H7 (cell line): Measurements from ENCODE around the gene AFTPH. TPM values are rescaled to one million over a fixed set of nuclear protein-coding genes. Genes with fewer than 3 reads are reported as not detected.
"Not testable (repeated sequence)": the region's sequence is repeated elsewhere in the genome, so short reads cannot be mapped to it uniquely, and the experiment has no call there.

Experiments
- DNase-seq: peaks from one replicate; pipeline ENCODE4 v3.0.0; 2012
- H3K27me3 ChIP-seq: 2 replicates; pipeline ENCODE4 v1.6.0; 2011; ENCODE audit warnings: mild to moderate bottlenecking, low read length; ENCODE audit not compliant: control insufficient read depth, insufficient read depth
- H3K36me3 ChIP-seq: replicated peaks from 2 replicates; pipeline ENCODE4 v1.5.1; 2011; ENCODE audit warnings: low read length; ENCODE audit not compliant: control insufficient read depth, insufficient read depth
- H3K4me3 ChIP-seq: 2 replicates; pipeline ENCODE4 v1.5.1; 2011; ENCODE audit warnings: low read depth, mild to moderate bottlenecking, control low read depth, low read length, moderate library complexity; ENCODE audit not compliant: insufficient read depth
- total RNA-seq: library from RNA; depleted of rRNA; stranded (reverse); fragments of >200 nt; shearing (Covaris generic); gene quantifications from 2 replicates; pipeline ENCODE4 v1.2.3, GENCODE V29; 2014

The AFTPH gene
- total RNA-seq, 1 experiment from 2014 or later = 10.6 TPM

DNA sequence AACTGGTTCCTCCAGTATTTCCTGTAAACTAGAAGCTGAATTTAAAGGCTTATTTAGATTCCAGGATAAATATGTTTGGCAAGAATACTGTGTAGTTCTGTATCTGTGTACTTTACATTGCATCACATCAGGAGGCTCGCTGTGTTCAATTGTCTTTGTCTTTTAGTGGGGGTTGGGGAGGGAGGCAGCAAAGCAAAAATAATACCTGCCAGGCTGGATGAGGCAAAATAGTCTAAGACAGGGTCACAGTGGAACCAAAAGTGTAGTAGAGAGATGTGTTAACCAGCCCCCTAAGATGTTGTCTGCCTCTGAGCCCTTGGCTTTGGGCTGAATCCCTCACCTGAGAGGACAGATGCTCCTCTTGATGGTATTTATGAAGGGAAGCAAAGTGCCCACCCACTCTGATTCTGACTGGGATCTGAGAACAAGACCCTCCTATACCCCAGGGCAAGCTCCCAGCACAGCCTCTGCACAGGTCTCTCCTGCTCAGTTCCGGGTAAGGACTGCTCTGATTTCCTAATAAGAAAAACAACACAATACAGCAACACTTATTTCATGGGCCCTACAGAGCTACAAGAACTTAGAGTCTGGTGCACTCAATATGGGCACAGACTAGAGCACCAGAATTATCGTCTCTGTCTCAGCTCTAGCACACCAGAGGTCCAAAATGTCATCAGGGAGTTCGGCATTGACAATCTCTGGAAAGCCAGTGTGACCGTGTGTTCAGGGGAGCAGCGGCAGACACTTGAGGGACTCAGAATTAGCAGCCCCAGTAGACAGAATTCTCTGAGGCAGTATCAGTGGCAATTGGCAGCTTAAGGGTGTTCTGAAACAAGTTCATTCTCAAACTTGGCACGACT lies 7.2 kb upstream of the AFTPH start:
- DNase-seq = no peak
- Histone ChIP-seq H3K27me3 (no peaks in the 10 kb centered on the region), H3K36me3 (no peaks in the 10 kb centered on the region), H3K4me3 (no peak overlapping the region)

DNA sequence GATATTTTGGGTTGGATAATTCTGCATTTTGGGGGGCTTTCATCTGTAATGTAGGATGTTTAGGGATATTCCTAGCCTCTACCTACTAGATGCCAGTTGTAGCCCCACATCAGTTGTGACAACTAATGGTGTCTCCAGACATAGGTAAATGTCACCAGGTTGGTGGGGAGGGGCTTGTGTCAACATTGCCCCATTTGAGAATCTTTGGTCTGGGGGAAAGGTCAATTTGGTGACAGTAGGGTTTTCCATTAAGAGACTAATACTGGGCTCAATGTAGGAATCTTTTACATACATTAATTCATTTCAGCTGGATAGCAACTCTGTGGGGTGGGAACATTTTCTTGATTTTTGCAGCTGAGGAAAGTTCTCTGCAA lies 6.6 kb upstream of the AFTPH start:
- Histone ChIP-seq H3K36me3 (no peaks in the 10 kb centered on the region), H3K27me3 (no peaks in the 10 kb centered on the region), H3K4me3 (no peak overlapping the region)
- no peak for DNase-seq

DNA sequence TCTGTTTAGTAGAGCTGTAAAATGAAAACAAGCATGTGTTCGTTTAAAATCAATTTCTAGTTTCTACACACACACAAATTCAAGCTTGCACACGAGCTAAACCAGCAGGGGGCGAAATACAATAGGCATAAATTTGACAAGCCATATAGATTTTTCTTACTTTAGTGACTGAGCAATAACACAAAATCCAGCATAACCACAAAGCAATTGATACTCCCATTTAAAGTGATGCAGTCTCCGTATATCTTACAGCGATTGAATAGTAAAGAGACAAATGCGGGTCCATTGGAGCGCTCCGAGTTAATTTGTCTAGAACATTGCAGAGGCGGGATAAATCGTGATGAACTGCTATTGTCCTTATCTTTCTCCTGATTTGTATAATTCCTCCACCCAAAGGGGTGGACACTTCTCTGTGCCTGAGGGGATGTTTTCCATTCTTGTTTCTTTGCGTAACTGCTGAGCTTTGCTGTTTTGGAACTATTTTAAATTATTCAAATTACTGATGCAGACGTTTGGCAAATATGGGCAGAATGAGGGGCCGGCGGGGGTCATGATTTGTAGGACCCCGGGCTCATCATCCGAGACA lies 1.2 kb upstream of the AFTPH start:
- Histone ChIP-seq H3K4me3 (peak overlapping the region; percentile 77), H3K27me3 (no peaks in the 10 kb centered on the region), H3K36me3 (no peaks in the 10 kb centered on the region)
- DNase-seq = no peak

DNA sequence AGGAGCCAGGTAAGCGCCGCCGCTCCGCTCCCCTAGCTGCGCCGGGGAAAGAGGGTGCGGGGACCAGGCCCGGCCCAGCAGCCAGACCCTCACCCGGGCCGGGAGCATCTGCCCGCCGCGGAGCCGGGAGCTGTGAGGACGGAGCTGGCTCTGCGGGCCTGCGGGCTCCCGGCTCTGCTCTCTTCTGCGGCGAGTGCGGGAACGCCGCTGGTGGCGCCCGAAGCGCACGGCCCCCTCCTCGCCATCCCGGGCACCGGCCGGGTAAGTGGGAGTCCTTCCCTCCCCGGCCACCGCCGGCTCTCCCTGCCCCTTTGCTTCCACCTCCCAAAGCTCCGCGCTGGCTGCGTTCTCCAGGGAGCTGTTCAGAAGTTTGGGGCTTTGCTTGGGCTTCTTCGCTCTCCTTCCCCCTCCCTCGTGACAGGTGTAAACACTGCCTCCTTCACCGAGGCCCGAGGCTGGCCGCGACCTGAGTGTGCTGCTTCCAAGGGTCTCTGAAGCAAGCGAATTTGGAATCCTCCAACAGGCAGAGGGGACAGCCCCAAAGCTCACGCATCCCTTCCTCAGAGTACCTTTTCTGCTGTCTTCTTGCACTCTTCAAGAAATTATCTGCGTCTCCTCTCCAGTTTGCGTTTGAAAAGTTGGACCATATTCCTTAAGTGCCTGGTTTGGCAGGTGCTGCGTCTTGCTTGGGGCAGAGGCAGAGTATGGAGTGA lies 632 bp downstream of the AFTPH start:
- peak; percentile 75 for DNase-seq
- Histone ChIP-seq H3K27me3 (no peaks in the 10 kb centered on the region), H3K36me3 (no peaks in the 10 kb centered on the region), H3K4me3 (peak overlapping the region; percentile 77)

DNA sequence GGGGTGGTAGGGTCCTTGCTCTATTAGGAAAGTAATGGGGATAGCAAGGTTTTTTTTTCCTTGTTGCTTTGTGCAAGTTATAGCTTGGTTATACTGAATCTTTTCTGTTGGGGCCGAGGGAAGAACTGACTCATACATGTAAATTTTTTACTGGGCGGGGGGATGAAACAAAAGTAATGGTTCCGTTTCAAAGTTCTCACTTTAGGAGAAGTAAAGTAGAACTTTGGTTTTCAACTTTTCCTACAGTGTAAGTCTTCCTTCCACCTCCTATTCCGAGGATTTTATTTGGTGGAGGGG lies 1.1 kb downstream of the AFTPH start:
- DNase-seq = no peak
- no peaks in the 10 kb centered on the region for H3K36me3 ChIP-seq

DNA sequence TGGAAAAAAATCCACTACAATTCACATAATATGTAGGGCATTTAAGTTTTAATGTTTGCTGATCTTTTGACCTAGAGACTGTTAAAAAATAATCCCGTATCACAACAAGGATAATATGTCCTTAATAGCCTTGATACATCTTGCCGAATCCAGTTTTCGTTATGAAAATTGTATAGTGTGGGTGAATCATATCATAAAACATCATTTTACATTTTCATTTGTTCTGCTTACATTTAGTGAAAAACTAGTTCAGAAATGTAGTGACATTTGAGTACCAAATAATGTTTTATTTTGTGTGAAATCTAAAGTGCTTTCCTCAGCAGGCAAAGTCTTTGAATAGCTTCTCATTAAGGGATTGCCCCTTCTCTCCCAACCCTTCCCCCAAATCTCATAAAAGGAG lies 1.9 kb downstream of the AFTPH start:
- H3K4me3 ChIP-seq = no peak overlapping the region
- no peak for DNase-seq
- H3K27me3 ChIP-seq = no peaks in the 10 kb centered on the region
- H3K36me3 ChIP-seq = no peaks in the 10 kb centered on the region

More for the DNA sequence above, 1.1 kb downstream of the AFTPH start:
- Histone ChIP-seq H3K27me3 (no peaks in the 10 kb centered on the region), H3K4me3 (peak overlapping the region; percentile 77)

DNA sequence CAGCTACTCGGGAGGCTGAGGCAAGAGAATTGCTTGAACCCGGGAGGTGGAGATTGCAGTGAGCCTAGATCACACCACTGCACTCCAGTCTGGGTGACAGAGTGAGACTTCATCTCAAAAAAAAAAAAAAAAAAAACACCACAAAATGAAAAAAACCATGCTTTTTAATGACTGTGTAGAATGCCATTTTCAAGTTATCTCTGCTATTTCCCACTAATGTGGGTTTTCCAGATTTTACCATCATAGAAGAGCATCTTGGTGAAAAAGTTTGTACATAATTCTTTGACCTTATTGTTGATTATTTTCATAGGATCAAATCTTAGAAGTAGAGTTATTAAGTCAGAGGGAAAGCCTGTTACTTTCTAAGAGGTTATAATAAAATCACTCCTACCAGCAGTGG lies 6.8 kb downstream of the AFTPH start:
- not testable (repeated sequence) for H3K27me3 ChIP-seq, H3K36me3 ChIP-seq, DNase-seq, H3K4me3 ChIP-seq

DNA sequence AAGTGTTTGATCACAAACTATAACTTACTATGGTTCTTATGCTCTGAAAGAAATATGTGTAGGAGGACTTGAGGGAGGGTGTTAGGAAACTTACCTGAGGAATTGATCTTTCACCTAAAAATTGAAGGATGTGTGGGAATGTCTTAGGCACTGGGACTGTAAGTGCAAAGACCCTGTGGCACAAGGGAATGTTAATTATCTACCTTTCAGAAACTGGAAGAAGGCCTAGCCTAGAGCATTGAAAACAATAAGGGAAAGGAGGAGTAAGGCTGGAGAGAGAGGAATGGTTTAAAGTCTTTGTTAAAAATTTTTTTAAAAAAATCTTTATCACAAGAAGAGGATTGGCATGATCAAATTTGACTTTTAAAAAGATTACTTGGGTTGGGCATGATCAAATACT lies 7.9 kb downstream of the AFTPH start:
- no peak overlapping the region for H3K4me3 ChIP-seq
- no peaks in the 10 kb centered on the region for H3K36me3 ChIP-seq
- DNase-seq = no peak
- no peaks in the 10 kb centered on the region for H3K27me3 ChIP-seq

DNA sequence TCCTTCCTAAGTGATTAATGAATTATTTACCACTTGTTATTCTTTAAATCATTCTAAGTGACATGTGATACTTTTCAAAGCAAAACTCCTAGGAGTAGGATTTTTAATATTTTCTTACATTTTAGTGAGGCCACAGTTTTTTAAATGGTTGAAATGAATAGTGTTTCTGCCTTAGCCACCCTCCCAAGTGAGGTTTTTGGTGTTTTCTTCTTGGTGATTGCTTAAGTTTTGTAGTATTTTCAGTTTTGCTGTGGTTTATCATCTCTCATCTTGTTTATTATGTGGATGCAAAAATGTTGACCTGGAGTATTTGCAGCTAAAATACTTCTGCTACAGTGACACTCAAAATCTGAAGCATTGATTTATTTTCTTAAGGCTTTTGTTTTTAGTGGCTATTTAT lies 9.8 kb downstream of the AFTPH start:
- Histone ChIP-seq H3K4me3 (no peak overlapping the region), H3K27me3 (no peaks in the 10 kb centered on the region), H3K36me3 (no peaks in the 10 kb centered on the region)
- DNase-seq = no peak

DNA sequence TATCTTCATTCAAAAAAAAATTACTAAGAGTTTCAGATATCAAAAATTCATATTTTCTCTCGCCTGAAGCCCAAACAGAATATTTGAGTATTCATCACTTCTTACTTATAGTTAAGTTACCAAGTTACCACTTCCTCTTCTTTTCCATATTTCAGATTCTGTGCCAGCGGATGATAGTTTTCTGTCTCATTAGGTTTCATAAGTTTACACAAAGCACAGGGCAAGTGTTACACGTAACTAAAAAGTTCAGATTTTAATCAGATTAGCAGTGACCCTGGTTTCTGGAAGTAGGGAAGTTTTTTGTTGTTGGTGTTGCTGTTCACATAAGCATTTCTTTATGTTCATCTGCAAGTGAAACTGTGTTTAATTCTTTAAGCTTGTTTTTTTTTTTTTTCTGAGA lies 10.2 kb downstream of the AFTPH start:
- H3K4me3 ChIP-seq = no peak overlapping the region
- DNase-seq = no peak
- no peaks in the 10 kb centered on the region for H3K27me3 ChIP-seq
- H3K36me3 ChIP-seq = no peaks in the 10 kb centered on the region

DNA sequence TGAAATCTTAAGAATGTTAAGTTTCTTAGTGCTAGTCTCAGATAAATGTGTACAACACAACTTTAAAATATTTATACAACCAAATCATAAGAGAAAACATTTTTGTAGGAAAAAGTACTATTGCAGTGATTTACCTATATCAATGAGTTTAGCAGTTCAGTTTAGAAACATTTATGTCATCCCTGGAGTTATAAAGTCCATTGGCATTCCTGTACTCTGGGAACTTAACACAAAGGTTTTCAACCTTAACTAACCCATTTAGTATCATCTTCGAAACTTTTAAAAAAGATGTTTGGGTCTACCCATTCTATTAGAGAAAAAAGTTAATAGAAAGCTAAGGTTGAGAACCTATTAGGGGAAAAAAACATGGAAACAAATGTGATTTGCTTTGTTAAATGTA lies 10.9 kb downstream of the AFTPH start:
- DNase-seq = no peak
- no peak overlapping the region for H3K4me3 ChIP-seq
- no peaks in the 10 kb centered on the region for H3K27me3 ChIP-seq
- no peaks in the 10 kb centered on the region for H3K36me3 ChIP-seq

DNA sequence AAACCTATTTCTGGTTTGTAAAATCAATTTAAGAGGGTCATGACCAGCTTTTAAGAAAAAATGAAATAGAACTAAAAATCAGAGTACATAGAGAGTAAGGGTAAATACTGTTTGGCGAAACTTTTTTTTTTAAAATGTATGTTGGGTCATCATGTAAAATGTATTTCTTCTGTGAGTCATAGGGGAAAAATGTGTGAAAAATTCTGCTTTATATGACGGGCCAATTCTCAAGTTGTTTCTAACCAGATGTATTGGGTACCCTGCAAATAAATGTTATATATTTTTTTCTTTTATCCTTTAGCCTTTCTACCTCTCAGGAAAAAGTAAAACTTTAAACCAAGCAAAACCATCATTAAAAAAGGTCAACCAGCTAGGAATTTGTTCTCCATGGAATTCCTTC lies 13.9 kb downstream of the AFTPH start:
- Histone ChIP-seq H3K36me3 (no peaks in the 10 kb centered on the region), H3K4me3 (no peak overlapping the region), H3K27me3 (no peaks in the 10 kb centered on the region)
- no peak for DNase-seq

DNA sequence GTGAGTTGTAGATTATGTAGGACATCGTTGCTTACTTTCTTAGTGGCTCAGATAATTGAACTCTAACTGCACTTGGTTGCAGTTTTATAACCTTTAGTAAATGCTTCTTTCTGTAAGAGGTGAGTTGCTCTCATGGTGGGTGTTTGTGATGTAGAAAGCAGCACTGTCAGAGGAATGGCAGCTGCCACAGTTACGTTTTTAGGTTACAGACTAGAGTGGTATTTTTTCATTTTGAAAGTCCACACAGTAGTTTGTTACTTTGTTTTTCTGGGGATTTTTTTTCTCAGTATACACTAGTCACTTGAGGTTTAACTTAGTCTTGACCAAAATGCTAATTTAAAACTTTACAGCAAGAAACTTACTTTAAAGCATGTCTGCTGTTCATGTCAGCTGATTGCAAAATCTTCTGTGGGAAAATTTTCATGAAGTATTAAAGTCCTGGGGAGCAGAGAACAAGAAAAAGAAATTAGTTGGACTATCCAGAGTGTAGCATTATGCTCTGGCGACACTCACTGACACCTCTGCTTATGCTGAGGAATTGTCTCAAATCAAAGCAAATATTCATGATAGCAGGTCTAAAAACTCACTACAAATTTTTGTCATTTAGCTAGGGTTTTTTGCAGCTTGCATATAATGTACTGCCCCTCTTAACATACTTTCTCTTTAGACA lies 14.8 kb downstream of the AFTPH start:
- Histone ChIP-seq H3K27me3 (no peaks in the 10 kb centered on the region), H3K36me3 (no peaks in the 10 kb centered on the region), H3K4me3 (no peak overlapping the region)
- DNase-seq = no peak

DNA sequence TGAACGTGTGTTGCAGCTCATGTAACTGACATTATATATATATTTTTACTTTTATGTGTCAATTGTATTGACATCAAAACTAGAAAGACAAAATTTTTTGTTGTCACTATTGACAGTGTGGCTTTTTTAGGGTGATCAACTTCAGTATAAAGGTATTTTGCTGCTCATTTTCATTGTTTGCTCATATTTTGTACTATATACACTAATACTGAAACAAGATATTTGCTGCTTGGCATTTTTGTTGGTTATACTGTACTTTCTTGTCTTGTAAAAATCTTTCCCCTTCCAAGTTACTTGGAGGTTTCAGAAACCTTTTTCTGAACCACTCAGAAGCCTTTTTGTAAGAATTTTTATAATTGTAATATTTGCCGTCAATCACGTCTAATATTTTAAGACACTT lies 16.5 kb downstream of the AFTPH start:
- Histone ChIP-seq H3K4me3 (no peak overlapping the region), H3K27me3 (no peaks in the 10 kb centered on the region), H3K36me3 (no peaks in the 10 kb centered on the region)
- no peak for DNase-seq

DNA sequence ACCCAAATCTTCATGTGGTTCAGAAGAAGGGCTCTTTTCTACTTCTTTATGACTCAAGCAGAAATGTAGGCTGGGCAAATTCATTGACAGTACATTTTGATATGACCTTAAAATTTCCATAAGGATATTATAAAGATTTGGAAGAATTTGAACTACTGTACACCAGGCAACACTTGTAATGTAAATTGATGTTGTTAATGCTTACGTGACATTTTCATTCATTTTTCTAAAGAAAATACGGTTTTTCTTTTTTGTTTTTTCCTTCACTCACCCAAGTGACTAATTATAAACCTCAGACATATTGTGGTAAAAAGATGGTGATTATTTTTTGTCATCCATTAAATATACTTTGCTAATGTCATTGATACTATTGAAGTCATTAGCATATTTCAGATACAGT lies 17.4 kb downstream of the AFTPH start:
- Histone ChIP-seq H3K27me3 (no peaks in the 10 kb centered on the region), H3K4me3 (no peak overlapping the region), H3K36me3 (no peaks in the 10 kb centered on the region)
- DNase-seq = no peak
